Endothelial cell (in vitro differentiated cells): ENCODE data around the gene SSR2. TPM values are rescaled to one million over a fixed set of nuclear protein-coding genes. Genes with fewer than 3 reads are reported as not detected.

ENCODE experiments used
- DNase-seq: peaks from one replicate; pipeline ENCODE4 v3.0.0; 2021; ENCODE audit warnings: low spot score
- H3K27ac Mint-ChIP-seq: one replicate; pipeline ENCODE4 v1.8.0; 2021; ENCODE audit warnings: mixed read lengths, inconsistent platforms; ENCODE audit not compliant: unreplicated experiment
- H3K27me3 Mint-ChIP-seq: one replicate; pipeline ENCODE4 v1.8.0; 2021; ENCODE audit warnings: mild to moderate bottlenecking, moderate library complexity, mixed read lengths, inconsistent platforms; ENCODE audit not compliant: unreplicated experiment
- H3K36me3 Mint-ChIP-seq: one replicate; pipeline ENCODE4 v1.8.0; 2021; ENCODE audit warnings: mild to moderate bottlenecking, low read depth, mixed read lengths, inconsistent platforms; ENCODE audit not compliant: unreplicated experiment
- H3K4me1 Mint-ChIP-seq: one replicate; pipeline ENCODE4 v1.8.0; 2021; ENCODE audit warnings: mild to moderate bottlenecking, mixed read lengths, inconsistent platforms; ENCODE audit not compliant: unreplicated experiment
- H3K4me3 Mint-ChIP-seq: one replicate; pipeline ENCODE4 v1.8.0; 2021; ENCODE audit warnings: mild to moderate bottlenecking, mixed read lengths, inconsistent platforms; ENCODE audit not compliant: unreplicated experiment
- H3K9me3 Mint-ChIP-seq: one replicate; pipeline ENCODE4 v1.8.0; 2021; ENCODE audit warnings: mixed read lengths, inconsistent platforms; ENCODE audit not compliant: unreplicated experiment
- CTCF ChIP-seq: fragments of 200-600 bp; sonication (generic); IDR thresholded peaks from one replicate; pipeline ENCODE4 v1.5.0; 2021; ENCODE audit warnings: antibody characterized with exemption; ENCODE audit not compliant: unreplicated experiment
- total RNA-seq: library from RNA; stranded (reverse); fragmentation: NEBNext Ultra II Directional; extraction: Animal tissue kit (Norgen Biotek cat#: 25700); gene quantifications from one replicate; pipeline ENCODE4 v1.2.1, GENCODE V29; 2021; ENCODE audit not compliant: unreplicated experiment

Gene SSR2
- total RNA-seq, 1 donor from 2014 or later = 340 TPM

- no peak for TF ChIP-seq CTCF
- no peaks in the 10 kb centered on the region for H3K36me3 Mint-ChIP-seq
- H3K9me3 Mint-ChIP-seq = no peaks in the 10 kb centered on the region
- no peak for DNase-seq
- H3K27me3 Mint-ChIP-seq = peaks cover 3% of the 10 kb centered on the region
- no peak overlapping the region for H3K27ac Mint-ChIP-seq
- H3K4me3 Mint-ChIP-seq = no peak overlapping the region
- H3K4me1 Mint-ChIP-seq = peaks cover 12% of the 10 kb centered on the region
Measured at GRCh38 chr1:156001021-156001661, 19.6 kb downstream of the SSR2 start.

- TF ChIP-seq CTCF = no peak
- DNase-seq = no peak
- peaks cover 7% of the 10 kb centered on the region for H3K27me3 Mint-ChIP-seq
- H3K9me3 Mint-ChIP-seq = no peaks in the 10 kb centered on the region
- H3K36me3 Mint-ChIP-seq = no peaks in the 10 kb centered on the region
- H3K4me1 Mint-ChIP-seq = peaks cover 14% of the 10 kb centered on the region
- H3K27ac Mint-ChIP-seq = no peak overlapping the region
- no peak overlapping the region for H3K4me3 Mint-ChIP-seq
Measured at GRCh38 chr1:155999964-156000363, 20.8 kb downstream of the SSR2 start.

GRCh38 chr1:155996166-155996565 lies 24.6 kb downstream of the SSR2 start:
- no peaks in the 10 kb centered on the region for H3K9me3 Mint-ChIP-seq
- peak overlapping the region; percentile 17 for H3K4me3 Mint-ChIP-seq
- peak overlapping the region; percentile 87 for H3K27ac Mint-ChIP-seq
- peaks cover 21% of the 10 kb centered on the region for H3K4me1 Mint-ChIP-seq
- no peak for TF ChIP-seq CTCF
- DNase-seq = no peak
- H3K27me3 Mint-ChIP-seq = peaks cover 7% of the 10 kb centered on the region
- no peaks in the 10 kb centered on the region for H3K36me3 Mint-ChIP-seq

GRCh38 chr1:155993595-155993994 lies 27.2 kb downstream of the SSR2 start:
- peak overlapping the region; percentile 51 for H3K4me3 Mint-ChIP-seq
- peaks cover 9% of the 10 kb centered on the region for H3K27me3 Mint-ChIP-seq
- TF ChIP-seq CTCF = no peak
- no peaks in the 10 kb centered on the region for H3K9me3 Mint-ChIP-seq
- H3K4me1 Mint-ChIP-seq = peaks cover 31% of the 10 kb centered on the region
- peaks cover 3% of the 10 kb centered on the region for H3K36me3 Mint-ChIP-seq
- no peak overlapping the region for H3K27ac Mint-ChIP-seq
- DNase-seq = no peak

GRCh38 chr1:155990005-155990739 lies 30.6 kb downstream of the SSR2 start:
- Mint-ChIP-seq H3K27me3 (peaks cover 2% of the 10 kb centered on the region), H3K4me3 (no peak overlapping the region), H3K9me3 (no peaks in the 10 kb centered on the region), H3K36me3 (peaks cover 4% of the 10 kb centered on the region), H3K4me1 (peaks cover 20% of the 10 kb centered on the region), H3K27ac (no peak overlapping the region)
- TF ChIP-seq CTCF = no peak
- DNase-seq = no peak
